Endothelial cell (in vitro differentiated cells): ENCODE data around the gene VPS54. TPM values are rescaled to one million over a fixed set of nuclear protein-coding genes. Genes with fewer than 3 reads are reported as not detected.

Experiments used
- DNase-seq: peaks from one replicate; pipeline ENCODE4 v3.0.0; 2021; ENCODE audit warnings: low spot score
- H3K27ac Mint-ChIP-seq: one replicate; pipeline ENCODE4 v1.8.0; 2021; ENCODE audit warnings: mixed read lengths, inconsistent platforms; ENCODE audit not compliant: unreplicated experiment
- H3K27me3 Mint-ChIP-seq: one replicate; pipeline ENCODE4 v1.8.0; 2021; ENCODE audit warnings: mild to moderate bottlenecking, moderate library complexity, mixed read lengths, inconsistent platforms; ENCODE audit not compliant: unreplicated experiment
- H3K36me3 Mint-ChIP-seq: one replicate; pipeline ENCODE4 v1.8.0; 2021; ENCODE audit warnings: mild to moderate bottlenecking, low read depth, mixed read lengths, inconsistent platforms; ENCODE audit not compliant: unreplicated experiment
- H3K4me1 Mint-ChIP-seq: one replicate; pipeline ENCODE4 v1.8.0; 2021; ENCODE audit warnings: mild to moderate bottlenecking, mixed read lengths, inconsistent platforms; ENCODE audit not compliant: unreplicated experiment
- H3K4me3 Mint-ChIP-seq: one replicate; pipeline ENCODE4 v1.8.0; 2021; ENCODE audit warnings: mild to moderate bottlenecking, mixed read lengths, inconsistent platforms; ENCODE audit not compliant: unreplicated experiment
- H3K9me3 Mint-ChIP-seq: one replicate; pipeline ENCODE4 v1.8.0; 2021; ENCODE audit warnings: mixed read lengths, inconsistent platforms; ENCODE audit not compliant: unreplicated experiment
- CTCF ChIP-seq: fragments of 200-600 bp; sonication (generic); IDR thresholded peaks from one replicate; pipeline ENCODE4 v1.5.0; 2021; ENCODE audit warnings: antibody characterized with exemption; ENCODE audit not compliant: unreplicated experiment
- total RNA-seq: library from RNA; stranded (reverse); fragmentation: NEBNext Ultra II Directional; extraction: Animal tissue kit (Norgen Biotek cat#: 25700); gene quantifications from one replicate; pipeline ENCODE4 v1.2.1, GENCODE V29; 2021; ENCODE audit not compliant: unreplicated experiment

The VPS54 gene
- total RNA-seq, 1 donor from 2014 or later: 13.6 TPM

- TF ChIP-seq CTCF: no peak
- H3K27me3 Mint-ChIP-seq: peaks cover 1% of the 10 kb centered on the region
- no peak overlapping the region for H3K4me3 Mint-ChIP-seq
- no peak for DNase-seq
- no peak overlapping the region for H3K27ac Mint-ChIP-seq
- H3K9me3 Mint-ChIP-seq: no peaks in the 10 kb centered on the region
- peaks cover 14% of the 10 kb centered on the region for H3K36me3 Mint-ChIP-seq
- no peaks in the 10 kb centered on the region for H3K4me1 Mint-ChIP-seq
Measured at GRCh38 chr2:63891488-63892030, 127.7 kb downstream of the VPS54 start.

GRCh38 chr2:63890678-63891077, 128.6 kb downstream of the VPS54 start:
- TF ChIP-seq CTCF: no peak
- Mint-ChIP-seq H3K27ac (no peak overlapping the region), H3K9me3 (no peaks in the 10 kb centered on the region), H3K27me3 (peaks cover 1% of the 10 kb centered on the region), H3K4me3 (no peak overlapping the region), H3K36me3 (peaks cover 10% of the 10 kb centered on the region), H3K4me1 (no peaks in the 10 kb centered on the region)
- no peak for DNase-seq

GRCh38 chr2:63888490-63889402, 130.5 kb downstream of the VPS54 start:
- DNase-seq: peak; percentile 52
- no peak overlapping the region for H3K27ac Mint-ChIP-seq
- no peaks in the 10 kb centered on the region for H3K4me1 Mint-ChIP-seq
- no peaks in the 10 kb centered on the region for H3K27me3 Mint-ChIP-seq
- H3K4me3 Mint-ChIP-seq: no peak overlapping the region
- peaks cover 11% of the 10 kb centered on the region for H3K36me3 Mint-ChIP-seq
- peak; percentile 68 for TF ChIP-seq CTCF
- H3K9me3 Mint-ChIP-seq: no peaks in the 10 kb centered on the region

- no peak overlapping the region for H3K27ac Mint-ChIP-seq
Measured at GRCh38 chr2:63888053-63888452, 131.2 kb downstream of the VPS54 start.

More at GRCh38 chr2:63888053-63888452, 131.2 kb downstream of the VPS54 start:
- no peaks in the 10 kb centered on the region for H3K9me3 Mint-ChIP-seq
- H3K27me3 Mint-ChIP-seq: no peaks in the 10 kb centered on the region
- H3K4me1 Mint-ChIP-seq: no peaks in the 10 kb centered on the region
- no peak for TF ChIP-seq CTCF
- H3K4me3 Mint-ChIP-seq: no peak overlapping the region
- DNase-seq: no peak
- peaks cover 16% of the 10 kb centered on the region for H3K36me3 Mint-ChIP-seq
